Tibial artery (tissue), 4 donors: ENCODE measurements around the gene GOLGA6L6.
"Not testable (repeated sequence)": the region's sequence is repeated elsewhere in the genome, so short reads cannot be mapped to it uniquely, and the experiment has no call there.

Experiments
- DNase-seq, 2 donors: peaks; one replicate each; pipeline ENCODE4 v3.0.0-alpha.2; 2019
- H3K27ac ChIP-seq, 2 donors: fragments of 200-600 bp; sonication (generic) in 1 of 2; 1 replicate in 1 of 2; 2 replicates in 1 of 2; pipeline ENCODE4 v1.5.1; 2018 to 2019; ENCODE audit warnings: mild to moderate bottlenecking in 1 of 2
- H3K27me3 ChIP-seq, 2 donors: fragments of 200-600 bp; sonication (generic) in 1 of 2; one replicate each; pipeline versions ENCODE4 v1.5.1 to v1.6.0; 2016 to 2019
- H3K36me3 ChIP-seq, 3 donors: fragments of 200-600 bp; sonication (generic) in 2 of 3; one replicate each; pipeline ENCODE4 v1.5.1; 2016 to 2019; ENCODE audit warnings: mild to moderate bottlenecking in 2 of 3
- H3K4me1 ChIP-seq, 4 donors: fragments of 200-600 bp; sonication (generic) in 2 of 4; 1 replicate in 3 of 4; 2 replicates in 1 of 4; pipeline ENCODE4 v1.5.1; 2016 to 2019
- H3K4me3 ChIP-seq, 2 donors: fragments of 200-600 bp; sonication (generic) in 1 of 2; 1 replicate in 1 of 2; 2 replicates in 1 of 2; pipeline ENCODE4 v1.5.1; 2018 to 2019; ENCODE audit warnings: mild to moderate bottlenecking in 2 of 2
- H3K9me3 ChIP-seq, 3 donors: fragments of 200-600 bp; sonication (generic) in 1 of 3; one replicate each; pipeline ENCODE4 v1.5.1; 2016 to 2019
- intact Hi-C: fragments of 100-400 bp; cut with DNase I; formaldehyde crosslinking; loops from one replicate; pipeline ENCODE4 v1.15.0; 2023; ENCODE audit warnings: low total_unique reads

The GOLGA6L6 gene

GRCh38 chr15:20541700-20542099 lies at the start of gene GOLGA6L6:
TSS of gene GOLGA6L6 (minus strand) at chr15:20541800. CDS start at chr15:20541709, 91 bp downstream.
- intact Hi-C loops, H3K36me3 ChIP-seq, H3K27ac ChIP-seq, DNase-seq, H3K27me3 ChIP-seq, H3K9me3 ChIP-seq, H3K4me3 ChIP-seq, H3K4me1 ChIP-seq: not testable (repeated sequence)

DNA sequence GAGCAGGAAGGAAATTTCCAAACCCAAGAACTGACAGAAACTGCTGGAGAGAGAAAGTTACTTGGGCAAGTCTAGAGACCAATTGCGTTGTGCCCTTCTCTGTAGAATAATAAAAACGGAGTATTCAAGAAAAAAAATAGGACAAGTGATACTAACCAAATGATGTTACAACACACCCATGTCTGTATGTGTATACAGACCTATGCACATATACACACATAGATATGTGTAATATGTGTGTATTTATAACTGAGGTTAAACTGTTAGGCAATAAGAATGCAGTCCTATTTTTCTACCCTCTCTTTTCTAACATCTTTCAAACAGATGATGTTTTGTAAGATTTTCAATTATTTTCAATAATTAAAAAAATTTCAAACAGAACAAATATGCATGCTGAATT lies 48.5 kb upstream of the GOLGA6L6 start:
- H3K4me1 ChIP-seq, H3K27ac ChIP-seq, H3K27me3 ChIP-seq, H3K4me3 ChIP-seq, H3K36me3 ChIP-seq, H3K9me3 ChIP-seq, DNase-seq, intact Hi-C loops: not testable (repeated sequence)

- H3K4me1 ChIP-seq, H3K9me3 ChIP-seq, H3K36me3 ChIP-seq, intact Hi-C loops, H3K27ac ChIP-seq, H3K27me3 ChIP-seq, DNase-seq, H3K4me3 ChIP-seq: not testable (repeated sequence)
Measured at GRCh38 chr15:20586821-20587220, 45.2 kb upstream of the GOLGA6L6 start.

DNA sequence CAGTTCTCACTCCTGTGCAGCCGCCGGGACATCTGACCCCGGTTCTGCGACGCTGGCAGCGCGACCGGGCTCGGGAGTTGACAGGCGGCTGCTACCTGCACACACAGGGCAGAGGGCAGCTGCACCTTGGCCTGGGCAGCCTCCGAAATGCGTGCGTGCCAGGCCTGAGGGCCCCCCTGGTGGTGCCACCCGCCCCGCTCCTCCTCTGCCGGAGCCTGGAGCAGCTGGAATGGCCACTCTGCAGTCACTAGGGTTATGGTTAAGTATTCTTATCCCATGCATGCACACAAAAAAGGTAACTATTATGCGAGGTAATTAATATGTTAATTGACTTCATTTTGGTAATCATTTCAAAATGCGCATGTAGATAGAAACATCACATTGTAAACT lies 41.1 kb upstream of the GOLGA6L6 start:
- intact Hi-C loops, DNase-seq, H3K4me3 ChIP-seq, H3K36me3 ChIP-seq, H3K27me3 ChIP-seq, H3K9me3 ChIP-seq, H3K4me1 ChIP-seq, H3K27ac ChIP-seq: not testable (repeated sequence)

DNA sequence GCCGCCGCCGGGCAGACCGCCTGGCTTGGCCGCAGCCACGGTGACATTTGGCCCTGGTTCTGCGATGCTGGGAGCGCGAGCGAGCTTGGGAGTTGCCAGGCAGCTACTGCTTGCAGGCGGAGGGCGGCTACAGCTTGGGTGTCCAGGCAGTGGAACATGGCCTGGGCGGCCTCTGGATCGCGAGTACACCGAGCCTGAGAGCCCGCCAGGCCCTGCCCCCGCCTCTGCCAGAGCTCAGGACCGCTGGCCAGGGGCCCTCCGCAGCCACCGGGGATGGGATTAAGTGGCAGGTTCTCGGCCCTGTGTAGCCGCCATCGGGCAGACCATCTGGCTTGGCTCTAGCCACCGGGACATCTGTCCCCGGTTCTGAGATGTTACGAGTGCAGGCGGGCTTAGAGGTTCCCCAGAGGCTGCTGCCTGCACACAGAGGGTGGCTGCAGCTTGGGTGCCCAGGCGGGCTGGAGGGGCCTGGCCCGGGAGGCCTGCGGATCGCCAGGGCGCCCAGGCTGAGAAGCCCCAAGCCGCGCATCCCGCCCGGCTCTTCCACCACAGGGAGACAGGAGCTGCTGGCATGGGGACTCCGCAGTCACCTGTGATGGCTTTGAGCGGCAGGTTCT lies 40.6 kb upstream of the GOLGA6L6 start:
- H3K27me3 ChIP-seq, DNase-seq, H3K4me1 ChIP-seq, H3K9me3 ChIP-seq, intact Hi-C loops, H3K27ac ChIP-seq, H3K36me3 ChIP-seq, H3K4me3 ChIP-seq: not testable (repeated sequence)

GRCh38 chr15:20581261-20582108 lies 39.9 kb upstream of the GOLGA6L6 start:
- H3K4me3 ChIP-seq, DNase-seq, H3K9me3 ChIP-seq, H3K27ac ChIP-seq, H3K36me3 ChIP-seq, H3K4me1 ChIP-seq, intact Hi-C loops, H3K27me3 ChIP-seq: not testable (repeated sequence)

DNA sequence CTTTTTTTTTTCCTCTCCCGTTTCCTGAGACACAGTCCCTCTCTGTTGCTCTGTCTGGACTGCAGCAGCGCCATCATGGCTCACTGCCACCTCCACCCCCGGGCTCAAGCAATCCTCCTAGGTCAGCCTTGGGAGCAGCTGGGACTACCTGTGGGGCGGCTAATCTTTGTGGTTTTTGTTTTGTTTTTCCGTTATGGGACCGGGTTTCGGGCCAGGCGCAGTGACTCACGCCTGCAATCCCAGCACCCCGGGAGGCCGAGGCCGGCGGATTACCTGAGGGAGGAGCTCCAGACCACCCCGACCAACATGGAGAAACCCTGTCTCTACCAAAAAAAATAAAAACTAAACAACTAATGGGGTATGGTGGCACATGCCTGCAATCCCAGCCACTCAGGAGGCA lies 38.1 kb upstream of the GOLGA6L6 start:
- H3K4me3 ChIP-seq, H3K9me3 ChIP-seq, H3K4me1 ChIP-seq, H3K36me3 ChIP-seq, intact Hi-C loops, H3K27me3 ChIP-seq, H3K27ac ChIP-seq, DNase-seq: not testable (repeated sequence)

GRCh38 chr15:20551289-20551688 lies 9.7 kb upstream of the GOLGA6L6 start:
- DNase-seq, H3K4me3 ChIP-seq, H3K9me3 ChIP-seq, H3K36me3 ChIP-seq, intact Hi-C loops, H3K27me3 ChIP-seq, H3K27ac ChIP-seq, H3K4me1 ChIP-seq: not testable (repeated sequence)

GRCh38 chr15:20505926-20506658 lies 35.5 kb downstream of the GOLGA6L6 start:
- H3K9me3 ChIP-seq, H3K4me3 ChIP-seq, H3K4me1 ChIP-seq, DNase-seq, H3K27ac ChIP-seq, H3K27me3 ChIP-seq, H3K36me3 ChIP-seq, intact Hi-C loops: not testable (repeated sequence)

DNA sequence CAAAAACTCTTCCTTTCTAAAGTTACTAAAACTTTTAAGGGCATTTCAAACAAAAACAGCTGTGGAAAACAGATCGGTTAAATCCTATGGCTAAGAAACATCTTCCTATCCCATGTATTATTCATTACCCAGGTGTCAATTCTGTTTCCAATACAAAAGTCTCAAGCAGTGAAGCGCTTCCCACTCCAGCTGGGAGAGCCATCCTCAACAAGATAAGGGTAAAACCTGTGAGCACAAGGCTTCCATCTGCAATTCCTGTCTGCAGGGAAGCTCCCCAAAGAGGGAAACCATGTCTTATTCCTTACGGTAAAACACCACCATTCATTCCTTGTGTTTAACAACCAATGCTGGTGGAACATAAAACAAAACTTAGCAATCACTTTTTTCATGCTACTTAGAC lies 38.8 kb downstream of the GOLGA6L6 start:
- not testable (repeated sequence) for H3K9me3 ChIP-seq

GRCh38 chr15:20501512-20502222 lies 39.9 kb downstream of the GOLGA6L6 start:
- H3K36me3 ChIP-seq, DNase-seq, H3K27ac ChIP-seq, intact Hi-C loops, H3K4me1 ChIP-seq, H3K27me3 ChIP-seq, H3K9me3 ChIP-seq, H3K4me3 ChIP-seq: not testable (repeated sequence)

More for the DNA sequence above, 38.8 kb downstream of the GOLGA6L6 start:
- H3K36me3 ChIP-seq, DNase-seq, intact Hi-C loops, H3K27ac ChIP-seq, H3K27me3 ChIP-seq, H3K4me3 ChIP-seq, H3K4me1 ChIP-seq: not testable (repeated sequence)

GRCh38 chr15:20497781-20498180 lies 43.8 kb downstream of the GOLGA6L6 start:
- H3K36me3 ChIP-seq, DNase-seq, H3K27me3 ChIP-seq, H3K27ac ChIP-seq, H3K4me1 ChIP-seq, intact Hi-C loops, H3K9me3 ChIP-seq, H3K4me3 ChIP-seq: not testable (repeated sequence)

DNA sequence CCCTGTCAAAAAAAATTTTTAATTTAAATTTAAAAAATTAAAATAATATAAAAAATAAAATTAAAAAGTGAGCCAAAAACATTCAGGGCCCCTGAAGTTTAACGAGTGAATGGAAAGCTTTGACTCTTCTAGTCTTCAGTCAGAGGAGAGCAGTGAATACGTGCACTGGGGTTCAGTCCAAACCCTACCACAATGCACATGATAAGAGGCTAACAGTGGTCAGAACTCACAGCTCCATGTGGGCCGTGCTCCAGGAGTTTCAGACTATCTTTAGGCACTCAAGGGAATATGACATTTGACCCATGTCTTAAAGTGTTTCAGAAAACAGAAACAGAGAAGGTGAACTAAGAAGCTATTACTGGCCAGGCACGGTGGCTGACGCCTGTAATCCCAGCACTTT lies 48.6 kb downstream of the GOLGA6L6 start:
- DNase-seq, H3K4me1 ChIP-seq, intact Hi-C loops, H3K9me3 ChIP-seq, H3K27me3 ChIP-seq, H3K36me3 ChIP-seq, H3K4me3 ChIP-seq, H3K27ac ChIP-seq: not testable (repeated sequence)

DNA sequence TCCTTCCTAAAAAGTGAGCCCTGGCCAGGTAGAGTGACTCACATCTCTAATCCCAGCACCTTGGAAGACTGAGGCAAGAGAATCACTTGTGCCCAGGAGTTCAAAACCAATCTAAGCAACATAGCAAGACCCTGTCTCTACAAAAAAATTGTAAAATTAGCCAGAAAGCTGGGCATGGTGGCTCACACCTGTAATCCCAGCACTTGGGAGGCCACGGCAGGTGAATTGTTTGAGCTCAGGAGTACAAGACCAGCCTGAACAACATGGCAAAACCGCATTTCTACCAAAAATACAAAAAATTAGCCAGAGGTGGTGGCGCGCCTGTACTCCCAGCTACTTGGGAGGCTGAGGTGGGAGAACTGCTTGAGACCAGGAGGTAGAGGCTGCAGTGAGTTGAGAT lies 49.0 kb downstream of the GOLGA6L6 start:
- H3K36me3 ChIP-seq, intact Hi-C loops: not testable (repeated sequence)

More for the DNA sequence above, 49.0 kb downstream of the GOLGA6L6 start:
- DNase-seq, H3K27ac ChIP-seq, H3K4me1 ChIP-seq, H3K27me3 ChIP-seq, H3K9me3 ChIP-seq, H3K4me3 ChIP-seq: not testable (repeated sequence)
